HepG2 (cell line): ENCODE results near the gene GLCE. TPM values are rescaled to one million over a fixed set of nuclear protein-coding genes. Genes with fewer than 3 reads are reported as not detected.

Experiments
- ATAC-seq: fragments of 200-7000 bp; cut with Tn5 transposase; 3 replicates; pipeline ENCODE4 v1.9.1; 2020; ENCODE audit warnings: mild to moderate bottlenecking, moderate library complexity
- BruUV-seq: library from RNA; stranded (reverse); fragments of 400-500 nt; replicated peaks from 2 replicates; lab custom pipeline; 2021; lab: Mats Ljungman, UMichigan
- CTCF ChIA-PET: fragments of 300-600 bp; formaldehyde crosslinking; extraction: SDS; loops from one replicate; lab custom pipeline; 2021; ENCODE audit warnings: low total read pairs, inconsistent platforms, low intra/inter-chr PET ratio; lab: Yijun Ruan, JAX
- POLR2A ChIA-PET: fragments of 350-600 bp; sonication (Branson Sonifier 250); formaldehyde crosslinking; loops from one replicate; lab custom pipeline; 2020; ENCODE audit warnings: antibody characterized with exemption, inconsistent platforms; lab: Yijun Ruan, JAX
- DNase-seq: peaks from one replicate; pipeline ENCODE4 v3.0.0-alpha.2; 2015; ENCODE audit warnings: low spot score
- FAIRE-seq: peaks from 3 replicates; lab custom pipeline; 2011; peaks lifted over from hg19 to GRCh38; lab: Jason Lieb, UNC
- H2AFZ ChIP-seq: one replicate; pipeline ENCODE4 v1.6.1; 2011; ENCODE audit warnings: low read length, inconsistent platforms
- H3K27ac ChIP-seq: fragments of 300-600 bp; 3 replicates; pipeline ENCODE4 v1.8.0; 2011; ENCODE audit warnings: mixed run types, mild to moderate bottlenecking, mixed read lengths, low read length, inconsistent platforms; ENCODE audit not compliant: insufficient read depth; ENCODE audit errors: extremely low read length
- H3K27me3 ChIP-seq, 2 experiments: fragments of 200-600 bp in 1 of 2; 2 replicates in 1 of 2; 3 replicates in 1 of 2; pipeline versions ENCODE4 v1.6.0 to v1.8.0; 2011; ENCODE audit warnings: low read length in 2 of 2, mild to moderate bottlenecking in 2 of 2, moderate library complexity in 2 of 2, inconsistent platforms in 1 of 2; ENCODE audit not compliant: insufficient read depth in 2 of 2, control insufficient read depth in 1 of 2
- H3K36me3 ChIP-seq, 2 experiments: fragments of 200-600 bp in 1 of 2; replicated peaks in 1 of 2; 2 replicates in 1 of 2; 3 replicates in 1 of 2; pipeline versions ENCODE4 v1.5.1 to v1.8.0; 2011; ENCODE audit warnings: low read length in 2 of 2, inconsistent platforms in 1 of 2; ENCODE audit not compliant: insufficient read depth in 2 of 2, control insufficient read depth in 1 of 2
- H3K4me1 ChIP-seq: 2 replicates; pipeline ENCODE4 v1.5.1; 2012; ENCODE audit warnings: low read length, inconsistent platforms; ENCODE audit not compliant: insufficient read depth
- H3K4me2 ChIP-seq: 2 replicates; pipeline ENCODE4 v1.6.0; 2011; ENCODE audit warnings: low read depth, low read length, inconsistent platforms
- H3K4me3 ChIP-seq, 3 experiments: fragments of 200-600 bp in 1 of 3; sonication (generic), shearing (Covaris generic) in 1 of 3; replicated peaks in 1 of 3; 2 replicates each; pipeline ENCODE4 v1.5.1; 2011 to 2016; ENCODE audit warnings: low read length in 3 of 3, inconsistent platforms in 2 of 3, low read depth in 2 of 3, mild to moderate bottlenecking in 2 of 3, control low read depth in 1 of 3, mixed read lengths in 1 of 3; ENCODE audit not compliant: insufficient read depth in 1 of 3
- H3K79me2 ChIP-seq: one replicate; pipeline ENCODE4 v1.6.1; 2011; ENCODE audit warnings: low read length, inconsistent platforms; ENCODE audit not compliant: insufficient read depth
- H3K9ac ChIP-seq: 2 replicates; pipeline ENCODE4 v1.6.0; 2011; ENCODE audit warnings: mild to moderate bottlenecking, low read depth, low read length, inconsistent platforms; ENCODE audit not compliant: insufficient read depth
- H3K9me3 ChIP-seq: 2 replicates; pipeline ENCODE4 v1.5.1; 2012; ENCODE audit warnings: mild to moderate bottlenecking, low read length
- H4K20me1 ChIP-seq: 2 replicates; pipeline ENCODE4 v1.6.0; 2011; ENCODE audit warnings: inconsistent platforms, mild to moderate bottlenecking, low read length, moderate library complexity; ENCODE audit not compliant: insufficient read depth
- ZNF530 ChIP-seq: sonication (generic); formaldehyde crosslinking; IDR thresholded peaks from 2 replicates; pipeline ENCODE4 v1.5.0; 2020; ENCODE audit warnings: low read depth, mild to moderate bottlenecking, missing genetic modification reagents
- ZNF883 ChIP-seq: sonication (generic); formaldehyde crosslinking; IDR thresholded peaks from 2 replicates; pipeline ENCODE4 v1.5.1; 2020; ENCODE audit warnings: mild to moderate bottlenecking, missing genetic modification reagents; ENCODE audit errors: not compliant biosample characterization
- ZSCAN20 ChIP-seq: sonication (generic); formaldehyde crosslinking; IDR thresholded peaks from 2 replicates; pipeline ENCODE4 v1.4.0; 2020; ENCODE audit warnings: missing genetic modification reagents, mild to moderate bottlenecking, borderline replicate concordance
- WGBS: methylation state at CpG from one replicate; pipeline ENCODE4 v1.1.6; 2017; ENCODE audit warnings: low lambda C conversion rate; 5-methylcytosine and 5-hydroxymethylcytosine counted together
- in situ Hi-C: cut with HindIII; loops from 2 replicates; pipeline ENCODE4 v1.10.0; 2017; ENCODE audit warnings: low pct_unique_long_range_greater_than_20kb; ENCODE audit not compliant: extremely low pct_ligation_motif_present
- intact Hi-C: fragments of 100-400 bp; cut with micrococcal nuclease; formaldehyde crosslinking; loops from one replicate; pipeline ENCODE4 v1.10.0; 2022; ENCODE audit not compliant: unreplicated experiment
- polyA plus RNA-seq, 8 experiments: library from polyadenylated mRNA; depleted of rRNA in 3 of 8; stranded (reverse) in 7 of 8; unstranded in 1 of 8; fragments of >200 nt; fragmentation: Illumina TruSeq in 4 of 8; extraction: Trizol in 4 of 8; gene quantifications; 2 replicates each; pipeline versions ENCODE4 v1.2.1 to v1.2.3, GENCODE V29; 2011 to 2016; ENCODE audit warnings: low read depth in 4 of 8, missing spikeins in 1 of 8, mixed read lengths in 1 of 8; ENCODE audit not compliant: insufficient read depth in 1 of 8
- total RNA-seq, 5 experiments: library from RNA; depleted of rRNA; stranded (reverse); fragments of >200 nt; fragmentation: Illumina TruSeq; extraction: Trizol; gene quantifications; 2 replicates each; pipeline ENCODE4 v1.2.3, GENCODE V29; 2016; ENCODE audit warnings: low read depth in 1 of 5
- TF ChIP-seq, protein P1 (sequence below): sonication (generic); formaldehyde crosslinking; IDR thresholded peaks from 2 replicates; pipeline ENCODE4 v1.5.0; 2020; ENCODE audit warnings: mild to moderate bottlenecking, missing genetic modification reagents, borderline replicate concordance

GLCE gene
- total and polyA plus RNA-seq, 2 of the 13 experiments (the other 11 are each of a cell fraction or from before 2014, with no cell fraction given) = 12.9 to 23.4 TPM

DNA sequence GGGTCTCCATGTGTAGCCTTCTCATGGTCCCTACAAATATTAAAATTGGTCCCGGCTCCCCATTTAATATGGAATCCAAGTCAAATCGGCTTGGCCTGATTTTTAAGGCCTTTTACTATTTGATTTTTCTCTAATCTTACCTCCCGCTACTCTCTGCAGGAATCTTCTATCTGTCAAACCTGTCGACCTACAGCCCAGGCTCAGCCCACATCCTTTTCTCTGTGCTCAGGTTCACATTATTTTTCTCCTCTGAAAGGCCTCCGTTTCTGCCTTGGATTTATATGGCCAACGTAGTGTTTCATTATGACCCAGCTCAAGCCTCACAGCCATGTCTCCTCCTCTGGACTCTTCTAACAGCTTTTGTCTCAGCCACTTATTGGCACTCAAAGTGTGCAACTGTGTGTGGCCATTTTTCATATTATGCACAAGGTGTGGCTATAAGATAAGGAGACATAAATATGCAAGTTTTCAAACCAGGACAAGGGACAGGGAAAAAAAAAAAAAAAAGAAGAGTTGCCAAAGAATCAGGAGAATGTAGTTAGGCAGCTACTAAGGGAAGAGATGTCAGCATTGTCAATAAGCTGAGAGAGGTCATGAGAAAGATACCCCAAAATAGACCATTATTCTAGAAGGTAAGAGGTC is 2.1 kb upstream of the GLCE start:
- ATAC-seq (no peak), DNase-seq (no peak)
- no peak overlapping the region for H3K4me2 ChIP-seq
- no peak overlapping the region for H3K27ac ChIP-seq
- CTCF ChIA-PET = no interaction called here
- H4K20me1 ChIP-seq = no peaks in the 10 kb centered on the region
- peaks cover 23% of the 10 kb centered on the region for H3K4me1 ChIP-seq
- no peaks in the 10 kb centered on the region for H3K36me3 ChIP-seq
- 41% methylated on average over 6 of the region's 6 CpGs for WGBS
- no peaks in the 10 kb centered on the region for H3K9me3 ChIP-seq
- H3K9ac ChIP-seq = no peak overlapping the region
- H3K4me3 ChIP-seq = no peak overlapping the region
- BruUV-seq = no TSS peak
- peaks cover 17% of the 10 kb centered on the region for H3K79me2 ChIP-seq
- H2AFZ ChIP-seq = no peak overlapping the region
- TF ChIP-seq ZNF883 = no peak
- TF ChIP-seq ZSCAN20 (CRISPR knock-in tag) = no peak
- TF ChIP-seq ZNF530 = no peak
- TF ChIP-seq, protein P1, sequence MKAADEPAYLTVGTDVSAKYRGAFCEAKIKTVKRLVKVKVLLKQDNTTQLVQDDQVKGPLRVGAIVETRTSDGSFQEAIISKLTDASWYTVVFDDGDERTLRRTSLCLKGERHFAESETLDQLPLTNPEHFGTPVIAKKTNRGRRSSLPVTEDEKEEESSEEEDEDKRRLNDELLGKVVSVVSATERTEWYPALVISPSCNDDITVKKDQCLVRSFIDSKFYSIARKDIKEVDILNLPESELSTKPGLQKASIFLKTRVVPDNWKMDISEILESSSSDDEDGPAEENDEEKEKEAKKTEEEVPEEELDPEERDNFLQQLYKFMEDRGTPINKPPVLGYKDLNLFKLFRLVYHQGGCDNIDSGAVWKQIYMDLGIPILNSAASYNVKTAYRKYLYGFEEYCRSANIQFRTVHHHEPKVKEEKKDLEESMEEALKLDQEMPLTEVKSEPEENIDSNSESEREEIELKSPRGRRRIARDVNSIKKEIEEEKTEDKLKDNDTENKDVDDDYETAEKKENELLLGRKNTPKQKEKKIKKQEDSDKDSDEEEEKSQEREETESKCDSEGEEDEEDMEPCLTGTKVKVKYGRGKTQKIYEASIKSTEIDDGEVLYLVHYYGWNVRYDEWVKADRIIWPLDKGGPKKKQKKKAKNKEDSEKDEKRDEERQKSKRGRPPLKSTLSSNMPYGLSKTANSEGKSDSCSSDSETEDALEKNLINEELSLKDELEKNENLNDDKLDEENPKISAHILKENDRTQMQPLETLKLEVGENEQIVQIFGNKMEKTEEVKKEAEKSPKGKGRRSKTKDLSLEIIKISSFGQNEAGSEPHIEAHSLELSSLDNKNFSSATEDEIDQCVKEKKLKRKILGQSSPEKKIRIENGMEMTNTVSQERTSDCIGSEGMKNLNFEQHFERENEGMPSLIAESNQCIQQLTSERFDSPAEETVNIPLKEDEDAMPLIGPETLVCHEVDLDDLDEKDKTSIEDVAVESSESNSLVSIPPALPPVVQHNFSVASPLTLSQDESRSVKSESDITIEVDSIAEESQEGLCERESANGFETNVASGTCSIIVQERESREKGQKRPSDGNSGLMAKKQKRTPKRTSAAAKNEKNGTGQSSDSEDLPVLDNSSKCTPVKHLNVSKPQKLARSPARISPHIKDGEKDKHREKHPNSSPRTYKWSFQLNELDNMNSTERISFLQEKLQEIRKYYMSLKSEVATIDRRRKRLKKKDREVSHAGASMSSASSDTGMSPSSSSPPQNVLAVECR (CRISPR knock-in tag) = no peak
- TF ChIP-seq, all 625 proteins: peak for 0
- H3K27me3 ChIP-seq = peaks cover 0 to 3% of the 10 kb centered on the region in 2 experiments; a peak in 3 of 5 replicates
- FAIRE-seq = no peak
- intact Hi-C loops (no loop called here), in situ Hi-C loops (no loop called here)
- POLR2A ChIA-PET = no interaction called here
